Brain pericyte (primary cell): ENCODE data around the gene EPAS1.

Experiments used
- DNase-seq: peaks from one replicate; pipeline ENCODE4 v3.0.0-alpha.2; 2012; ENCODE audit warnings: low read depth, low spot score

Gene EPAS1

GRCh38 chr2:46320141-46320567 lies 22.9 kb downstream of the EPAS1 start:
- no peak for DNase-seq

- DNase-seq: no peak
Measured at GRCh38 chr2:46323730-46324129, 26.5 kb downstream of the EPAS1 start.

- no peak for DNase-seq
Measured at GRCh38 chr2:46325182-46325928, 28.1 kb downstream of the EPAS1 start.

GRCh38 chr2:46326231-46326980 lies 29.2 kb downstream of the EPAS1 start:
- DNase-seq: no peak

GRCh38 chr2:46327627-46328026 lies 30.4 kb downstream of the EPAS1 start:
- DNase-seq: no peak

- no peak for DNase-seq
Measured at GRCh38 chr2:46328291-46328690, 31.1 kb downstream of the EPAS1 start.

- DNase-seq: no peak
Measured at GRCh38 chr2:46328829-46329228, 31.6 kb downstream of the EPAS1 start.

GRCh38 chr2:46329340-46329739 lies 32.1 kb downstream of the EPAS1 start:
- DNase-seq: no peak

- no peak for DNase-seq
Measured at GRCh38 chr2:46329803-46330775, 32.9 kb downstream of the EPAS1 start.

- DNase-seq: no peak
Measured at GRCh38 chr2:46331109-46331766, 34.0 kb downstream of the EPAS1 start.

GRCh38 chr2:46332686-46333281 lies 35.6 kb downstream of the EPAS1 start:
- DNase-seq: no peak

- peak; percentile 47 for DNase-seq
Measured at GRCh38 chr2:46333912-46334311, 36.7 kb downstream of the EPAS1 start.

- no peak for DNase-seq
Measured at GRCh38 chr2:46334389-46335271, 37.4 kb downstream of the EPAS1 start.

- peak; percentile 50 for DNase-seq
Measured at GRCh38 chr2:46335391-46336282, 38.4 kb downstream of the EPAS1 start.

- DNase-seq: no peak
Measured at GRCh38 chr2:46336283-46336959, 39.2 kb downstream of the EPAS1 start.

- no peak for DNase-seq
Measured at GRCh38 chr2:46337208-46337994, 40.2 kb downstream of the EPAS1 start.

GRCh38 chr2:46338674-46339073 lies 41.5 kb downstream of the EPAS1 start:
- DNase-seq: no peak

- no peak for DNase-seq
Measured at GRCh38 chr2:46339200-46339599, 42.0 kb downstream of the EPAS1 start.
